Fibroblast of the aortic adventitia (primary cell): ENCODE measurements around the gene KCNQ4. TPM values are rescaled to one million over a fixed set of nuclear protein-coding genes. Genes with fewer than 3 reads are reported as not detected.

Experiments used
- DNase-seq: peaks from one replicate; pipeline ENCODE4 v3.0.0-alpha.2; 2010; ENCODE audit warnings: low read depth
- H3K4me3 ChIP-seq: 2 replicates; pipeline ENCODE4 v1.5.1; 2011; ENCODE audit warnings: low read depth, mild to moderate bottlenecking, control low read depth, low read length, moderate library complexity
- CTCF ChIP-seq: IDR thresholded peaks from 2 replicates; pipeline ENCODE4 v1.5.1; 2011; ENCODE audit warnings: mild to moderate bottlenecking, low read length, control low read depth, inconsistent platforms; ENCODE audit not compliant: insufficient read depth
- total RNA-seq: library from RNA; depleted of rRNA; stranded (reverse); fragments of >200 nt; gene quantifications from 2 replicates; pipeline ENCODE4 v1.2.3, GENCODE V29; 2012; ENCODE audit warnings: low replicate concordance

KCNQ4 gene
- total RNA-seq, 1 donor: not detected

- no peak overlapping the region for H3K4me3 ChIP-seq
- DNase-seq: no peak
- TF ChIP-seq CTCF: no peak
Observed at GRCh38 chr1:40748841-40749718, 34.5 kb upstream of the KCNQ4 start.

GRCh38 chr1:40749817-40750216 lies 33.8 kb upstream of the KCNQ4 start:
- no peak for TF ChIP-seq CTCF
- no peak overlapping the region for H3K4me3 ChIP-seq
- DNase-seq: no peak

GRCh38 chr1:40750451-40750908 lies 33.1 kb upstream of the KCNQ4 start:
- no peak overlapping the region for H3K4me3 ChIP-seq
- no peak for DNase-seq
- TF ChIP-seq CTCF: no peak

- TF ChIP-seq CTCF: no peak
- no peak for DNase-seq
- no peak overlapping the region for H3K4me3 ChIP-seq
Observed at GRCh38 chr1:40751802-40752201, 31.8 kb upstream of the KCNQ4 start.

- TF ChIP-seq CTCF: no peak
- no peak overlapping the region for H3K4me3 ChIP-seq
- no peak for DNase-seq
Observed at GRCh38 chr1:40753142-40753882, 30.3 kb upstream of the KCNQ4 start.

- no peak overlapping the region for H3K4me3 ChIP-seq
- TF ChIP-seq CTCF: no peak
- DNase-seq: no peak
Observed at GRCh38 chr1:40754201-40754600, 29.4 kb upstream of the KCNQ4 start.
